GM23338 (cell line): ENCODE data around the gene IWS1. TPM values are rescaled to one million over a fixed set of nuclear protein-coding genes. Genes with fewer than 3 reads are reported as not detected.
"Not testable (repeated sequence)": the region's sequence is repeated elsewhere in the genome, so short reads cannot be mapped to it uniquely, and the experiment has no call there.

Source experiments
- ATAC-seq: fragments of 200-7000 bp; cut with Tn5 transposase; 3 replicates; pipeline ENCODE4 v1.9.1; 2020
- DNase-seq: peaks from one replicate; pipeline ENCODE4 v3.0.0-alpha.2; 2015; ENCODE audit warnings: low spot score
- H2AFZ ChIP-seq: fragments of 200-600 bp; sonication (generic); 2 replicates; pipeline ENCODE4 v1.8.0; 2016; ENCODE audit warnings: antibody characterized with exemption, mild to moderate bottlenecking, moderate library complexity
- H3F3A ChIP-seq: fragments of 200-600 bp; sonication (generic); replicated peaks from 2 replicates; pipeline ENCODE4 v1.8.0; 2017; ENCODE audit warnings: antibody characterized with exemption, mixed run types, low read depth
- H3K27ac ChIP-seq: fragments of 200-600 bp; sonication (generic); 2 replicates; pipeline ENCODE4 v1.6.1; 2016; ENCODE audit warnings: low read depth
- H3K27me3 ChIP-seq: fragments of 200-600 bp; sonication (generic); 2 replicates; pipeline ENCODE4 v1.8.0; 2016; ENCODE audit warnings: mild to moderate bottlenecking, mixed run types, moderate library complexity; ENCODE audit not compliant: insufficient read depth
- H3K36me3 ChIP-seq: fragments of 200-600 bp; sonication (generic); 2 replicates; pipeline ENCODE4 v1.8.0; 2016; ENCODE audit warnings: mild to moderate bottlenecking; ENCODE audit not compliant: insufficient read depth
- H3K4me1 ChIP-seq: fragments of 200-600 bp; sonication (generic); 2 replicates; pipeline ENCODE4 v1.8.0; 2016; ENCODE audit warnings: mild to moderate bottlenecking, moderate library complexity; ENCODE audit not compliant: insufficient read depth
- H3K4me2 ChIP-seq: fragments of 200-600 bp; sonication (generic); 2 replicates; pipeline ENCODE4 v1.7.1; 2017; ENCODE audit warnings: mixed run types
- H3K4me3 ChIP-seq: fragments of 200-600 bp; sonication (generic); 2 replicates; pipeline ENCODE4 v1.6.1; 2016; ENCODE audit warnings: mixed run types
- H3K79me2 ChIP-seq: fragments of 200-600 bp; sonication (generic); replicated peaks from 2 replicates; pipeline ENCODE4 v1.8.0; 2017; ENCODE audit warnings: mild to moderate bottlenecking; ENCODE audit not compliant: insufficient read depth
- H3K9me2 ChIP-seq: fragments of 200-600 bp; sonication (generic); 2 replicates; pipeline ENCODE4 v1.8.0; 2017; ENCODE audit not compliant: insufficient read depth
- H4K20me1 ChIP-seq: fragments of 200-600 bp; sonication (generic); replicated peaks from 2 replicates; pipeline ENCODE4 v1.8.0; 2017; ENCODE audit warnings: mild to moderate bottlenecking; ENCODE audit not compliant: insufficient read depth
- H3K27ac Mint-ChIP-seq: 2 replicates; pipeline ENCODE4 v1.8.0; 2020; ENCODE audit warnings: inconsistent platforms, mild to moderate bottlenecking, moderate library complexity, mixed read lengths
- H3K27me3 Mint-ChIP-seq: 3 replicates; pipeline ENCODE4 v1.8.0; 2022; ENCODE audit warnings: low read depth, mild to moderate bottlenecking, moderate library complexity, mixed read lengths, inconsistent platforms; ENCODE audit not compliant: insufficient read depth, poor library complexity
- H3K36me3 Mint-ChIP-seq: 3 replicates; pipeline ENCODE4 v1.8.0; 2021; ENCODE audit warnings: low read depth, mild to moderate bottlenecking, inconsistent platforms, moderate library complexity, mixed read lengths
- H3K4me1 Mint-ChIP-seq: 3 replicates; pipeline ENCODE4 v1.8.0; 2020; ENCODE audit warnings: mild to moderate bottlenecking, inconsistent platforms, mixed read lengths
- H3K4me3 Mint-ChIP-seq: 3 replicates; pipeline ENCODE4 v1.8.0; 2021; ENCODE audit warnings: moderate library complexity, mild to moderate bottlenecking, inconsistent platforms, mixed read lengths
- H3K9me3 Mint-ChIP-seq: 3 replicates; pipeline ENCODE4 v1.8.0; 2020; ENCODE audit warnings: moderate library complexity, mild to moderate bottlenecking, inconsistent platforms, mixed read lengths
- CREB1 ChIP-seq: fragments of 250-450 bp; sonication (Bioruptor Pico); IDR thresholded peaks from 2 replicates; pipeline ENCODE4 v1.5.0; 2020; ENCODE audit warnings: low read depth, mild to moderate bottlenecking, moderate library complexity
- ETS1 ChIP-seq: IDR thresholded peaks from 2 replicates; pipeline ENCODE4 v1.6.1; 2016; ENCODE audit warnings: antibody characterized with exemption
- EZH2 ChIP-seq: fragments of 200-600 bp; sonication (generic); IDR thresholded peaks from one replicate; pipeline ENCODE4 v1.8.0; 2017; ENCODE audit warnings: antibody characterized with exemption, mild to moderate bottlenecking, low read depth; ENCODE audit not compliant: unreplicated experiment
- EZH2phosphoT487 ChIP-seq: fragments of 200-600 bp; sonication (generic); IDR thresholded peaks from one replicate; pipeline ENCODE4 v1.8.1; 2018; ENCODE audit warnings: antibody characterized with exemption; ENCODE audit not compliant: unreplicated experiment
- POLR2AphosphoS5 ChIP-seq: IDR thresholded peaks from 2 replicates; pipeline ENCODE4 v1.6.1; 2016; ENCODE audit warnings: antibody characterized with exemption, low read depth
- STAT1 ChIP-seq: IDR thresholded peaks from one replicate; pipeline ENCODE4 v1.6.1; 2016; ENCODE audit warnings: antibody characterized with exemption; ENCODE audit not compliant: unreplicated experiment
- ZNF114 ChIP-seq: fragments of 250-450 bp; sonication (Bioruptor Pico); IDR thresholded peaks from 2 replicates; pipeline ENCODE4 v1.5.0; 2020; ENCODE audit warnings: mild to moderate bottlenecking, moderate library complexity
- polyA plus RNA-seq: library from polyadenylated mRNA; unstranded; fragments of >200 nt; fragmentation: Nextera tagmentation; extraction: Ambion mirVana; gene quantifications from 2 replicates; pipeline ENCODE4 v1.2.1, GENCODE V29; 2016
- total RNA-seq: library from RNA; depleted of rRNA; stranded (reverse); fragments of >200 nt; shearing (Covaris generic); gene quantifications from 2 replicates; pipeline ENCODE4 v1.2.3, GENCODE V29; 2014
- TF ChIP-seq, protein P1 (sequence below): fragments of 250-450 bp; sonication (Bioruptor Pico); IDR thresholded peaks from 2 replicates; pipeline ENCODE4 v1.5.0; 2020; ENCODE audit warnings: mild to moderate bottlenecking, moderate library complexity

The IWS1 gene
- total and polyA plus RNA-seq, 2 experiments from 2014 or later: 82.8 to 97.2 TPM

- H3K79me2 ChIP-seq: peaks cover 67% of the 10 kb centered on the region
- not testable (repeated sequence) for H3K4me2 ChIP-seq, H3K9me2 ChIP-seq, H3K27ac Mint-ChIP-seq, H3K9me3 Mint-ChIP-seq, H3K27me3 ChIP-seq, H2AFZ ChIP-seq, DNase-seq, ATAC-seq, H3K27ac ChIP-seq, H3F3A ChIP-seq
- H3K4me1 ChIP-seq: peaks cover 15% of the 10 kb centered on the region
- H3K4me3 Mint-ChIP-seq: peak overlapping the region; percentile 94
- peaks cover 16% of the 10 kb centered on the region for H3K4me1 Mint-ChIP-seq
- H3K4me3 ChIP-seq: peak overlapping the region; percentile 27; the same call in 1 of the 2 replicates
- H3K27me3 Mint-ChIP-seq: peaks cover 12% of the 10 kb centered on the region
- peaks cover 19% of the 10 kb centered on the region for H3K36me3 ChIP-seq
- H3K36me3 Mint-ChIP-seq: peaks cover 39% of the 10 kb centered on the region
- H4K20me1 ChIP-seq: peaks cover 26% of the 10 kb centered on the region
These were observed 2.0 kb downstream of the IWS1 start for GRCh38 chr2:127524198-127524834.

DNA sequence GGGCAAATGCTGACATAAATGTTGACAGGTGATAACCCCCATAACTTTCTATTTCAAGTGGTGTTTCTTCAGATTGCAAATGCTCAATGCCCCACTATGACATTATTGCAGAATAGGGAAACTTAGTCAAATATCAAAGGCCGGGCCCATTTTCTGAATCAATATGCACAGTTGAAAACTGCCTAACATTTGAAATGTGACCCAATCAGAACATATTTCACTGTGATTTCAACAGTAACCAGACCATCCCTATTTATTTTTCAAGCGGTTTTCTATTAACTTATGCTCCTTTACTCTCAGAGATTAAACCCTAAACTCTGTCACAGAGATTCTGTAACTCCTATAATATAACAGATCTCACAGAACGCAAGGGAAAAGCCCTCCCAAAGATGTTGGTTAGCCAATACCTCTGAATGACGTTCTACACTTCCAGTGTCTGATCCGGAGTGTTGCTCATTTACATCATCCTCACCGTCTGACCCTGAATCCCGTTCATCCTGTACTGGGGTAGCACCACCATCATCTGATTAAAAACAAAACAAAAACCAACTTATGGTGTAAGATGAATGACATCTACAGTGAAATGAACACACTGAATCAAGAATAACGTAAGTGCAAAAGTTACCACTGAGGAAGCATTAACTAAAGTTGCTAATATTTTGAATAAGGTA is 2.9 kb downstream of the IWS1 start:
- H3K4me3 Mint-ChIP-seq: 0 out of 3 replicates have a peak overlapping the region, but pooled peaks have one; percentile 7
- H2AFZ ChIP-seq: no peak overlapping the region
- ATAC-seq (no peak), DNase-seq (no peak)
- no peak overlapping the region for H3K27ac Mint-ChIP-seq
- H4K20me1 ChIP-seq: peaks cover 34% of the 10 kb centered on the region
- peaks cover 76% of the 10 kb centered on the region for H3K79me2 ChIP-seq
- H3K27ac ChIP-seq: no peak overlapping the region
- no peaks in the 10 kb centered on the region for H3K27me3 ChIP-seq
- H3K4me3 ChIP-seq: no peak overlapping the region
- no peak overlapping the region for H3K4me2 ChIP-seq
- H3F3A ChIP-seq: no peaks in the 10 kb centered on the region
- H3K36me3 Mint-ChIP-seq: peaks cover 42% of the 10 kb centered on the region
- H3K9me3 Mint-ChIP-seq: no peaks in the 10 kb centered on the region
- peaks cover 12% of the 10 kb centered on the region for H3K27me3 Mint-ChIP-seq
- peaks cover 25% of the 10 kb centered on the region for H3K36me3 ChIP-seq
- no peaks in the 10 kb centered on the region for H3K9me2 ChIP-seq
- peaks cover 12% of the 10 kb centered on the region for H3K4me1 ChIP-seq
- H3K4me1 Mint-ChIP-seq: peaks cover 16% of the 10 kb centered on the region
- TF ChIP-seq EZH2phosphoT487: no peak
- TF ChIP-seq POLR2AphosphoS5: no peak

- Histone ChIP-seq H3F3A (no peaks in the 10 kb centered on the region), H3K79me2 (peaks cover 100% of the 10 kb centered on the region), H3K4me2 (no peak overlapping the region), H3K27me3 (no peaks in the 10 kb centered on the region), H3K4me3 (no peak overlapping the region), H3K36me3 (peaks cover 25% of the 10 kb centered on the region), H3K9me2 (no peaks in the 10 kb centered on the region), H2AFZ (no peak overlapping the region), H3K27ac (peak overlapping the region; percentile 34; the same call in 1 of the 2 replicates), H4K20me1 (peaks cover 62% of the 10 kb centered on the region), H3K4me1 (peaks cover 13% of the 10 kb centered on the region)
- no peak overlapping the region for H3K4me3 Mint-ChIP-seq
- no peak for TF ChIP-seq CREB1 (CRISPR knock-in tag)
- no peak for TF ChIP-seq STAT1
- TF ChIP-seq ETS1: no peak
- no peak for TF ChIP-seq EZH2
- TF ChIP-seq ZNF114: no peak
- TF ChIP-seq, protein P1, sequence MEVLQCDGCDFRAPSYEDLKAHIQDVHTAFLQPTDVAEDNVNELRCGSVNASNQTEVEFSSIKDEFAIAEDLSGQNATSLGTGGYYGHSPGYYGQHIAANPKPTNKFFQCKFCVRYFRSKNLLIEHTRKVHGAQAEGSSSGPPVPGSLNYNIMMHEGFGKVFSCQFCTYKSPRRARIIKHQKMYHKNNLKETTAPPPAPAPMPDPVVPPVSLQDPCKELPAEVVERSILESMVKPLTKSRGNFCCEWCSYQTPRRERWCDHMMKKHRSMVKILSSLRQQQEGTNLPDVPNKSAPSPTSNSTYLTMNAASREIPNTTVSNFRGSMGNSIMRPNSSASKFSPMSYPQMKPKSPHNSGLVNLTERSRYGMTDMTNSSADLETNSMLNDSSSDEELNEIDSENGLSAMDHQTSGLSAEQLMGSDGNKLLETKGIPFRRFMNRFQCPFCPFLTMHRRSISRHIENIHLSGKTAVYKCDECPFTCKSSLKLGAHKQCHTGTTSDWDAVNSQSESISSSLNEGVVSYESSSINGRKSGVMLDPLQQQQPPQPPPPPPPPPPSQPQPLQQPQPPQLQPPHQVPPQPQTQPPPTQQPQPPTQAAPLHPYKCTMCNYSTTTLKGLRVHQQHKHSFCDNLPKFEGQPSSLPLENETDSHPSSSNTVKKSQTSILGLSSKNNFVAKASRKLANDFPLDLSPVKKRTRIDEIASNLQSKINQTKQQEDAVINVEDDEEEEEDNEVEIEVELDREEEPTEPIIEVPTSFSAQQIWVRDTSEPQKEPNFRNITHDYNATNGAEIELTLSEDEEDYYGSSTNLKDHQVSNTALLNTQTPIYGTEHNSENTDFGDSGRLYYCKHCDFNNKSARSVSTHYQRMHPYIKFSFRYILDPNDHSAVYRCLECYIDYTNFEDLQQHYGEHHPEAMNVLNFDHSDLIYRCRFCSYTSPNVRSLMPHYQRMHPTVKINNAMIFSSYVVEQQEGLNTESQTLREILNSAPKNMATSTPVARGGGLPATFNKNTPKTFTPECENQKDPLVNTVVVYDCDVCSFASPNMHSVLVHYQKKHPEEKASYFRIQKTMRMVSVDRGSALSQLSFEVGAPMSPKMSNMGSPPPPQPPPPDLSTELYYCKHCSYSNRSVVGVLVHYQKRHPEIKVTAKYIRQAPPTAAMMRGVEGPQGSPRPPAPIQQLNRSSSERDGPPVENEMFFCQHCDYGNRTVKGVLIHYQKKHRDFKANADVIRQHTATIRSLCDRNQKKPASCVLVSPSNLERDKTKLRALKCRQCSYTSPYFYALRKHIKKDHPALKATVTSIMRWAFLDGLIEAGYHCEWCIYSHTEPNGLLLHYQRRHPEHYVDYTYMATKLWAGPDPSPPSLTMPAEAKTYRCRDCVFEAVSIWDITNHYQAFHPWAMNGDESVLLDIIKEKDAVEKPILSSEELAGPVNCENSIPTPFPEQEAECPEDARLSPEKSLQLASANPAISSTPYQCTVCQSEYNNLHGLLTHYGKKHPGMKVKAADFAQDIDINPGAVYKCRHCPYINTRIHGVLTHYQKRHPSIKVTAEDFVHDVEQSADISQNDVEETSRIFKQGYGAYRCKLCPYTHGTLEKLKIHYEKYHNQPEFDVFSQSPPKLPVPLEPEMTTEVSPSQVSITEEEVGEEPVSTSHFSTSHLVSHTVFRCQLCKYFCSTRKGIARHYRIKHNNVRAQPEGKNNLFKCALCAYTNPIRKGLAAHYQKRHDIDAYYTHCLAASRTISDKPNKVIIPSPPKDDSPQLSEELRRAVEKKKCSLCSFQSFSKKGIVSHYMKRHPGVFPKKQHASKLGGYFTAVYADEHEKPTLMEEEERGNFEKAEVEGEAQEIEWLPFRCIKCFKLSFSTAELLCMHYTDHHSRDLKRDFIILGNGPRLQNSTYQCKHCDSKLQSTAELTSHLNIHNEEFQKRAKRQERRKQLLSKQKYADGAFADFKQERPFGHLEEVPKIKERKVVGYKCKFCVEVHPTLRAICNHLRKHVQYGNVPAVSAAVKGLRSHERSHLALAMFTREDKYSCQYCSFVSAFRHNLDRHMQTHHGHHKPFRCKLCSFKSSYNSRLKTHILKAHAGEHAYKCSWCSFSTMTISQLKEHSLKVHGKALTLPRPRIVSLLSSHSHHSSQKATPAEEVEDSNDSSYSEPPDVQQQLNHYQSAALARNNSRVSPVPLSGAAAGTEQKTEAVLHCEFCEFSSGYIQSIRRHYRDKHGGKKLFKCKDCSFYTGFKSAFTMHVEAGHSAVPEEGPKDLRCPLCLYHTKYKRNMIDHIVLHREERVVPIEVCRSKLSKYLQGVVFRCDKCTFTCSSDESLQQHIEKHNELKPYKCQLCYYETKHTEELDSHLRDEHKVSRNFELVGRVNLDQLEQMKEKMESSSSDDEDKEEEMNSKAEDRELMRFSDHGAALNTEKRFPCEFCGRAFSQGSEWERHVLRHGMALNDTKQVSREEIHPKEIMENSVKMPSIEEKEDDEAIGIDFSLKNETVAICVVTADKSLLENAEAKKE: no peak
- no peak for ATAC-seq
- H3K36me3 Mint-ChIP-seq: peaks cover 54% of the 10 kb centered on the region
- no peak overlapping the region for H3K27ac Mint-ChIP-seq
- H3K27me3 Mint-ChIP-seq: peaks cover 2% of the 10 kb centered on the region
- no peaks in the 10 kb centered on the region for H3K9me3 Mint-ChIP-seq
- peaks cover 12% of the 10 kb centered on the region for H3K4me1 Mint-ChIP-seq
- DNase-seq: no peak
These were observed 5.9 kb downstream of the IWS1 start for GRCh38 chr2:127520424-127520823.
